ENCODE results near the gene KLHDC8A.

Gene KLHDC8A

GRCh38 chr1:205315008-205315618, 41.6 kb downstream of the KLHDC8A start:
- DNase-seq = no peak
- no peak overlapping the region for H3K4me3 ChIP-seq (ENCODE audit: low read depth, low read length)
- no peaks in the 10 kb centered on the region for H3K36me3 ChIP-seq
- no peaks in the 10 kb centered on the region for H3K27me3 ChIP-seq
- no peaks in the 10 kb centered on the region for H3K9me3 ChIP-seq
- no peak for TF ChIP-seq CTCF (IDR thresholded peaks at IDR 0.05; ENCODE audit: low read depth, low read length)
- peaks cover 35% of the 10 kb centered on the region for H3K4me1 ChIP-seq

GRCh38 chr1:205313563-205314308, 43.0 kb downstream of the KLHDC8A start:
- H3K9me3 ChIP-seq = no peaks in the 10 kb centered on the region
- TF ChIP-seq CTCF (IDR thresholded peaks at IDR 0.05; ENCODE audit: low read depth, low read length) = no peak
- DNase-seq = no peak
- H3K4me1 ChIP-seq = peaks cover 30% of the 10 kb centered on the region
- no peaks in the 10 kb centered on the region for H3K27me3 ChIP-seq
- H3K36me3 ChIP-seq = no peaks in the 10 kb centered on the region
- no peak overlapping the region for H3K4me3 ChIP-seq (ENCODE audit: low read depth, low read length)

- peaks cover 26% of the 10 kb centered on the region for H3K4me1 ChIP-seq
- DNase-seq = no peak
- H3K27me3 ChIP-seq = no peaks in the 10 kb centered on the region
- H3K36me3 ChIP-seq = no peaks in the 10 kb centered on the region
- no peaks in the 10 kb centered on the region for H3K9me3 ChIP-seq
- no peak overlapping the region for H3K4me3 ChIP-seq (ENCODE audit: low read depth, low read length)
- TF ChIP-seq CTCF (IDR thresholded peaks at IDR 0.05; ENCODE audit: low read depth, low read length) = no peak
Observed at GRCh38 chr1:205312866-205313562, 43.7 kb downstream of the KLHDC8A start.

- peaks cover 7% of the 10 kb centered on the region for H3K4me1 ChIP-seq
- H3K4me3 ChIP-seq (ENCODE audit: low read depth, low read length) = no peak overlapping the region
- DNase-seq = no peak
- TF ChIP-seq CTCF (IDR thresholded peaks at IDR 0.05; ENCODE audit: low read depth, low read length) = no peak
- no peaks in the 10 kb centered on the region for H3K9me3 ChIP-seq
- no peaks in the 10 kb centered on the region for H3K27me3 ChIP-seq
- no peaks in the 10 kb centered on the region for H3K36me3 ChIP-seq
Observed at GRCh38 chr1:205310976-205311704, 45.6 kb downstream of the KLHDC8A start.

- no peak for TF ChIP-seq CTCF (IDR thresholded peaks at IDR 0.05; ENCODE audit: low read depth, low read length)
- no peaks in the 10 kb centered on the region for H3K9me3 ChIP-seq
- no peaks in the 10 kb centered on the region for H3K36me3 ChIP-seq
- no peak overlapping the region for H3K4me3 ChIP-seq (ENCODE audit: low read depth, low read length)
- no peaks in the 10 kb centered on the region for H3K27me3 ChIP-seq
- DNase-seq = no peak
- H3K4me1 ChIP-seq = peaks cover 4% of the 10 kb centered on the region; the same call in 1 of the 2 replicates
Observed at GRCh38 chr1:205309741-205310140, 47.0 kb downstream of the KLHDC8A start.
